ENCODE measurements around the gene CLDN10. TPM values are rescaled to one million over a fixed set of nuclear protein-coding genes. Genes with fewer than 3 reads are reported as not detected.

CLDN10 gene
- total RNA-seq, 1 experiment from 2014 or later, result not detected

GRCh38 chr13:95605448-95606125, 53.1 kb downstream of the CLDN10 start:
- H3K9me2 ChIP-seq (replicated peaks; ENCODE audit: low read length), result no peaks in the 10 kb centered on the region
- intact Hi-C loops (cut with micrococcal nuclease), result no loop called here
- BruUV-seq (replicated peaks), result no TSS peak
- no peak overlapping the region for H3K27ac ChIP-seq (ENCODE audit: low read length)
- H3K9me3 ChIP-seq (ENCODE audit: low read length), result no peaks in the 10 kb centered on the region
- ChIA-PET POLR2A (ENCODE audit: unreplicated experiment) (no interaction called here), CTCF (no interaction called here)
- H3K4me2 ChIP-seq (ENCODE audit: low read length), result no peak overlapping the region
- H3F3A ChIP-seq (ENCODE audit: low read length, unreplicated experiment), result no peaks in the 10 kb centered on the region
- no peaks in the 10 kb centered on the region for H3K27me3 ChIP-seq (ENCODE audit: low read length)
- H3K9ac ChIP-seq (ENCODE audit: low read length), result no peak overlapping the region
- no peak overlapping the region for H2AFZ ChIP-seq (ENCODE audit: low read length)
- no peaks in the 10 kb centered on the region for H3K36me3 ChIP-seq (ENCODE audit: low read depth, low read length)
- H3K4me3 ChIP-seq (ENCODE audit: low read length), result no peak overlapping the region
- DNase-seq, result no peak
- no peak for TF ChIP-seq EZH2phosphoT487 (IDR thresholded peaks at IDR 0.05; ENCODE audit: borderline replicate concordance, low read length)
- TF ChIP-seq CTCF (conservative IDR thresholded peaks at IDR 0.05; ENCODE audit: low read depth, low read length), result no peak
- no peak for TF ChIP-seq EZH2 (IDR thresholded peaks at IDR 0.05; ENCODE audit: low read length, unreplicated experiment)
- no peaks in the 10 kb centered on the region for H3K79me2 ChIP-seq (ENCODE audit: low read length)
- peaks cover 25% of the 10 kb centered on the region for H3K4me1 ChIP-seq (ENCODE audit: insufficient read depth, low read length)
- ATAC-seq, result no peak
- H4K20me1 ChIP-seq (ENCODE audit: low read length), result no peaks in the 10 kb centered on the region

GRCh38 chr13:95607366-95607765, 54.8 kb downstream of the CLDN10 start:
- POLR2A ChIA-PET (ENCODE audit: unreplicated experiment), result no interaction called here
- TF ChIP-seq EZH2phosphoT487 (IDR thresholded peaks at IDR 0.05; ENCODE audit: borderline replicate concordance, low read length) (no peak), CTCF (conservative IDR thresholded peaks at IDR 0.05; ENCODE audit: low read depth, low read length) (no peak), EZH2 (IDR thresholded peaks at IDR 0.05; ENCODE audit: low read length, unreplicated experiment) (no peak)
- H3K27me3 ChIP-seq (ENCODE audit: low read length), result no peaks in the 10 kb centered on the region
- peaks cover 25% of the 10 kb centered on the region for H3K4me1 ChIP-seq (ENCODE audit: insufficient read depth, low read length)
- H3K4me3 ChIP-seq (ENCODE audit: low read length), result no peak overlapping the region
- no peak overlapping the region for H3K9ac ChIP-seq (ENCODE audit: low read length)
- H3K9me3 ChIP-seq (ENCODE audit: low read length), result no peaks in the 10 kb centered on the region
- no peaks in the 10 kb centered on the region for H3K79me2 ChIP-seq (ENCODE audit: low read length)
- intact Hi-C loops (cut with micrococcal nuclease), result no loop called here
- no peaks in the 10 kb centered on the region for H3K9me2 ChIP-seq (replicated peaks; ENCODE audit: low read length)
- CTCF ChIA-PET, result no interaction called here
- H2AFZ ChIP-seq (ENCODE audit: low read length), result no peak overlapping the region
- H3K27ac ChIP-seq (ENCODE audit: low read length), result no peak overlapping the region
- H3K4me2 ChIP-seq (ENCODE audit: low read length), result no peak overlapping the region
- no peaks in the 10 kb centered on the region for H3F3A ChIP-seq (ENCODE audit: low read length, unreplicated experiment)
- no peaks in the 10 kb centered on the region for H3K36me3 ChIP-seq (ENCODE audit: low read depth, low read length)
- H4K20me1 ChIP-seq (ENCODE audit: low read length), result no peaks in the 10 kb centered on the region
- DNase-seq, result peak; percentile 78
- ATAC-seq, result peak; percentile 49
- no TSS peak for BruUV-seq (replicated peaks)

- no peaks in the 10 kb centered on the region for H3F3A ChIP-seq (ENCODE audit: low read length, unreplicated experiment)
- TF ChIP-seq EZH2 (IDR thresholded peaks at IDR 0.05; ENCODE audit: low read length, unreplicated experiment), result no peak
- TF ChIP-seq CTCF (conservative IDR thresholded peaks at IDR 0.05; ENCODE audit: low read depth, low read length), result no peak
- TF ChIP-seq EZH2phosphoT487 (IDR thresholded peaks at IDR 0.05; ENCODE audit: borderline replicate concordance, low read length), result no peak
- no peak overlapping the region for H3K27ac ChIP-seq (ENCODE audit: low read length)
- no peaks in the 10 kb centered on the region for H4K20me1 ChIP-seq (ENCODE audit: low read length)
- POLR2A ChIA-PET (ENCODE audit: unreplicated experiment), result interaction anchor here (0.6 kb wide), 1 partner anchor 710 kb away, joined by 12 read pairs; no protein-coding TSS in a partner anchor
- ATAC-seq (no peak), DNase-seq (no peak)
- H3K9me3 ChIP-seq (ENCODE audit: low read length), result no peaks in the 10 kb centered on the region
- peaks cover 20% of the 10 kb centered on the region for H3K4me1 ChIP-seq (ENCODE audit: insufficient read depth, low read length)
- intact Hi-C loops (cut with micrococcal nuclease), result no loop called here
- H3K9me2 ChIP-seq (replicated peaks; ENCODE audit: low read length), result no peaks in the 10 kb centered on the region
- no peak overlapping the region for H3K4me2 ChIP-seq (ENCODE audit: low read length)
- no peak overlapping the region for H3K9ac ChIP-seq (ENCODE audit: low read length)
- no peak overlapping the region for H2AFZ ChIP-seq (ENCODE audit: low read length)
- H3K4me3 ChIP-seq (ENCODE audit: low read length), result no peak overlapping the region
- no peaks in the 10 kb centered on the region for H3K36me3 ChIP-seq (ENCODE audit: low read depth, low read length)
- CTCF ChIA-PET, result no interaction called here
- H3K27me3 ChIP-seq (ENCODE audit: low read length), result no peaks in the 10 kb centered on the region
- no peaks in the 10 kb centered on the region for H3K79me2 ChIP-seq (ENCODE audit: low read length)
- no TSS peak for BruUV-seq (replicated peaks)
These were observed 56.3 kb downstream of the CLDN10 start for GRCh38 chr13:95608640-95609323.

All from PC-3 (cell line).